AG09309 (cell line): Measurements from ENCODE around the gene KATNB1.

Experiments
- DNase-seq: peaks from one replicate; pipeline ENCODE4 v3.0.0-alpha.2; 2010; ENCODE audit warnings: low read depth
- H3K4me3 ChIP-seq: 2 replicates; pipeline ENCODE4 v1.5.1; 2011; ENCODE audit warnings: mild to moderate bottlenecking, low read depth, low read length, moderate library complexity; ENCODE audit not compliant: control insufficient read depth
- CTCF ChIP-seq: IDR thresholded peaks from 2 replicates; pipeline ENCODE4 v1.5.1; 2011; ENCODE audit warnings: mild to moderate bottlenecking, low read depth, low read length, inconsistent platforms; ENCODE audit not compliant: insufficient read depth, control insufficient read depth; ENCODE audit errors: missing control alignments

Gene KATNB1

GRCh38 chr16:57735755-57736418, at the start of gene KATNB1:
Gene KATNB1, plus strand, starts transcription at chr16:57735770. Its CDS starts 1,474 bp downstream, at chr16:57737244.
- peak within 1 kb of the TSS; percentile 89 for H3K4me3 ChIP-seq
- no peak for TF ChIP-seq CTCF
- DNase-seq = no peak

- no peak for TF ChIP-seq CTCF
- DNase-seq = no peak
Measured at GRCh38 chr16:57686577-57686976, 49.0 kb upstream of the KATNB1 start.

GRCh38 chr16:57687363-57687929, 48.1 kb upstream of the KATNB1 start:
- no peak for DNase-seq
- H3K4me3 ChIP-seq = no peak overlapping the region
- no peak for TF ChIP-seq CTCF

More at GRCh38 chr16:57686577-57686976, 49.0 kb upstream of the KATNB1 start:
- no peak overlapping the region for H3K4me3 ChIP-seq

GRCh38 chr16:57688487-57688986, 47.0 kb upstream of the KATNB1 start:
- no peak for DNase-seq
- H3K4me3 ChIP-seq = no peak overlapping the region
- no peak for TF ChIP-seq CTCF

GRCh38 chr16:57688987-57689761, 46.4 kb upstream of the KATNB1 start:
- no peak for TF ChIP-seq CTCF
- no peak overlapping the region for H3K4me3 ChIP-seq
- DNase-seq = no peak

GRCh38 chr16:57689762-57690558, 45.6 kb upstream of the KATNB1 start:
- H3K4me3 ChIP-seq = no peak overlapping the region
- DNase-seq = no peak
- TF ChIP-seq CTCF = no peak
